PFSK-1 (cell line): ENCODE measurements around the gene TTC28.

Source experiments
- FOXP2 ChIP-seq: optimal IDR thresholded peaks from 2 replicates; pipeline ENCODE3; 2011; ENCODE audit warnings: borderline replicate concordance, control low read depth, inconsistent platforms; ENCODE audit not compliant: insufficient read depth; ENCODE audit errors: extremely low read length, extremely low read depth
- POLR2AphosphoS5 ChIP-seq: IDR thresholded peaks from 2 replicates; pipeline ENCODE4 v1.6.1; 2012; ENCODE audit warnings: low read depth, mild to moderate bottlenecking, control low read depth, low read length, moderate library complexity
- SIN3A ChIP-seq: IDR thresholded peaks from 2 replicates; pipeline ENCODE4 v1.6.1; 2012; ENCODE audit warnings: mild to moderate bottlenecking, low read length, moderate library complexity, borderline replicate concordance; ENCODE audit not compliant: insufficient read depth
- TAF1 ChIP-seq: IDR thresholded peaks from 2 replicates; pipeline ENCODE4 v1.6.1; 2012; ENCODE audit warnings: low read length, control low read depth, borderline replicate concordance; ENCODE audit not compliant: insufficient read depth
- TF ChIP-seq, protein P1 (sequence below), 2 experiments: IDR thresholded peaks; 2 replicates each; pipeline versions ENCODE4 v1.6.1 to v1.8.0; 2011 to 2012; ENCODE audit warnings: low read depth in 2 of 2, low read length in 2 of 2, control low read depth in 1 of 2, inconsistent platforms in 1 of 2, mild to moderate bottlenecking in 1 of 2, moderate library complexity in 1 of 2; ENCODE audit not compliant: insufficient read depth in 1 of 2

Gene TTC28

DNA sequence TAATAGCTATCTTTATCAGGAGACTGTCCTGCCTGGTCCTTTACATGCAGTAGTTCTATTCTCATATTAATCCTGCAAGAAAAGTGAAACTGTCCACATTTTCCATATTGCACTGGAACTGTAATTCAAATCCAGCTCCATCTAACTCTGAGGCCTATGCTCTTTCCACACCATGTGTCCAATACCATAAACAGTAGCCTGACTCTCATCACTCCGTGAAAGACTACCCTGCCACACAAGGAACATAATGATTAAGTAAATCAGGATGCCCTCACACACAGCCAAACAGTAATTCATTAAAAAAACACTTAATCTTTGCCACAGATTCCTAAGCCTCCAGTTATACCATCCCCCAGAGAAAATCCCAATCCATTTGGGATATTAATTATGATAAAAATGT, 475.3 kb downstream of the TTC28 start:
- TF ChIP-seq SIN3A (no peak), POLR2AphosphoS5 (no peak), FOXP2 (no peak), TAF1 (no peak)
- TF ChIP-seq, protein P1, sequence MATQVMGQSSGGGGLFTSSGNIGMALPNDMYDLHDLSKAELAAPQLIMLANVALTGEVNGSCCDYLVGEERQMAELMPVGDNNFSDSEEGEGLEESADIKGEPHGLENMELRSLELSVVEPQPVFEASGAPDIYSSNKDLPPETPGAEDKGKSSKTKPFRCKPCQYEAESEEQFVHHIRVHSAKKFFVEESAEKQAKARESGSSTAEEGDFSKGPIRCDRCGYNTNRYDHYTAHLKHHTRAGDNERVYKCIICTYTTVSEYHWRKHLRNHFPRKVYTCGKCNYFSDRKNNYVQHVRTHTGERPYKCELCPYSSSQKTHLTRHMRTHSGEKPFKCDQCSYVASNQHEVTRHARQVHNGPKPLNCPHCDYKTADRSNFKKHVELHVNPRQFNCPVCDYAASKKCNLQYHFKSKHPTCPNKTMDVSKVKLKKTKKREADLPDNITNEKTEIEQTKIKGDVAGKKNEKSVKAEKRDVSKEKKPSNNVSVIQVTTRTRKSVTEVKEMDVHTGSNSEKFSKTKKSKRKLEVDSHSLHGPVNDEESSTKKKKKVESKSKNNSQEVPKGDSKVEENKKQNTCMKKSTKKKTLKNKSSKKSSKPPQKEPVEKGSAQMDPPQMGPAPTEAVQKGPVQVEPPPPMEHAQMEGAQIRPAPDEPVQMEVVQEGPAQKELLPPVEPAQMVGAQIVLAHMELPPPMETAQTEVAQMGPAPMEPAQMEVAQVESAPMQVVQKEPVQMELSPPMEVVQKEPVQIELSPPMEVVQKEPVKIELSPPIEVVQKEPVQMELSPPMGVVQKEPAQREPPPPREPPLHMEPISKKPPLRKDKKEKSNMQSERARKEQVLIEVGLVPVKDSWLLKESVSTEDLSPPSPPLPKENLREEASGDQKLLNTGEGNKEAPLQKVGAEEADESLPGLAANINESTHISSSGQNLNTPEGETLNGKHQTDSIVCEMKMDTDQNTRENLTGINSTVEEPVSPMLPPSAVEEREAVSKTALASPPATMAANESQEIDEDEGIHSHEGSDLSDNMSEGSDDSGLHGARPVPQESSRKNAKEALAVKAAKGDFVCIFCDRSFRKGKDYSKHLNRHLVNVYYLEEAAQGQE (IDR thresholded peaks at IDR 0.05; ENCODE audit: insufficient read depth in 1 of 2, low read depth in 2 of 2, low read length in 2 of 2) = no peak

DNA sequence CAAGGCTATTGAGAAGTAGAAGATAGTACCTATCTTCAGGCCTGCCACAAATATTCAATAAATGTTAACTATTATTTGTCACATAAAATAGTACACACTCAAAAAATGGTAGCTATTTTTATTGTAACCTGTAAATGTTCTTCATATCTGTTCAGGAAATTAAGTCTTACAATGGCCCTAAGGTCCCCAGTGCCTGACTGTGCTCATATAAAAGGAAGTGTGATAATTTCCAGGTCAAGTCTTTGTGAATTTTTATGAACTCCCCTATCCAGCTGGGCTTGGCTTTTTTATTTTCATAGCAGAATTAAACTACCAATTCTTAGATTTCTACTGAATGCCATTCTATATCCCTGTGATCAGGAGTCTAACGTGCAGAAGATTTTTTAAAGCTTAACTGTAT, 476.4 kb downstream of the TTC28 start:
- TF ChIP-seq, protein P1 (IDR thresholded peaks at IDR 0.05; ENCODE audit: insufficient read depth in 1 of 2, low read depth in 2 of 2, low read length in 2 of 2) = no peak
- TF ChIP-seq FOXP2 (no peak), SIN3A (no peak), POLR2AphosphoS5 (no peak), TAF1 (no peak)

DNA sequence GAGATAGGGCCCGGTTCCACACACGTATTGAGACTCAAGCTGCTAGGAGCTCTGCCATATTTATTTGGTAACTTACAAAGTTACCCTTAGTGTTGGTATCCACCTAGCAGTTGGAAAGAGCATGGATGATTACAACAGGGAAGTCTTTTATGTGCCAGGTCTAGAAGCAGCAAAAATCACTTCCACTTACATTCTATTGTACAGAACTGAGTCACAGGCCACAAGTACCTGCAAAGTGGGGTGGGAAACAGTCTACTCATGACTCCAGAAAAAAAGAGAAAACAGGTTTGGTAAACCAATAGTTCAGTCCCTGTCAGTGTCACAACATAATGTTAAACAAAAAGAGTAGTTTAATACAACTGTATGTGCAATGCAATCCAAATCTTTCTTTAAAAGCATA, 480.9 kb downstream of the TTC28 start:
- TF ChIP-seq, protein P1 (IDR thresholded peaks at IDR 0.05; ENCODE audit: insufficient read depth in 1 of 2, low read depth in 2 of 2, low read length in 2 of 2) = no peak
- no peak for TF ChIP-seq POLR2AphosphoS5
- no peak for TF ChIP-seq FOXP2
- no peak for TF ChIP-seq SIN3A
- no peak for TF ChIP-seq TAF1

DNA sequence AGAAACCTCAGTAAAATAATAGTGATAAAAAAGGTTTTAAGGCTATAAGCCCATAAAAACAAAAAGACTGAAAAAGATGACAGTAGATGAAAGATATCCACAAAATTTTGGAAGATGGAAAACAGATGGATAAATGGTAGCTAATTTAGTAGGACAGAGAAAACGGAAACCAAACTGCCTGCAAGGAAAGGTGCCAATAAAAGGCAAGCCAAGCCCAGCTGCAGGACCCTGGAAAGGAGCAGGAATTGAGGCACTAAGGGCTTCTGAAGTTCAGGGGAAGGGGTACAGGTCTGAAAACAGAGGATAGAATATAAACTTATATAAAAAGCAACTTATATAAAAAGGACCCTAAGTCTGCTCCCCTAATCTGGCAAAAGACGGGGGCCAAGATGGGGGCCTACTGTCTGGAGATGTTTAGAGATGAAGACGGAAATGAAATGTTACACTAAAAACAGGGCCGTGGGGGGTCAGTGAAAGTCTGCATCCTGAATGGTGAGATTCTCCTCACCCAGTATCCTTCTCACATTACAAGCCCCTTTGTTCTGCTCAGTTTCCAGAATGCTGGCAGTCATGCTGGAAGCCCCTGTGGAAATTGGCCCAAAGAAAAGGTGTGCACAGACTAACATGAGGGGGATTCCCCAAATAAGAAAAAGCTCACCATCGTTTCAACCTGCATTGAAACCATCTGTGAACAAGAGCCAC, 491.3 kb downstream of the TTC28 start:
- TF ChIP-seq, protein P1 (IDR thresholded peaks at IDR 0.05; ENCODE audit: insufficient read depth in 1 of 2, low read depth in 2 of 2, low read length in 2 of 2) = no peak
- no peak for TF ChIP-seq TAF1
- no peak for TF ChIP-seq POLR2AphosphoS5
- TF ChIP-seq SIN3A = no peak
- TF ChIP-seq FOXP2 = no peak

DNA sequence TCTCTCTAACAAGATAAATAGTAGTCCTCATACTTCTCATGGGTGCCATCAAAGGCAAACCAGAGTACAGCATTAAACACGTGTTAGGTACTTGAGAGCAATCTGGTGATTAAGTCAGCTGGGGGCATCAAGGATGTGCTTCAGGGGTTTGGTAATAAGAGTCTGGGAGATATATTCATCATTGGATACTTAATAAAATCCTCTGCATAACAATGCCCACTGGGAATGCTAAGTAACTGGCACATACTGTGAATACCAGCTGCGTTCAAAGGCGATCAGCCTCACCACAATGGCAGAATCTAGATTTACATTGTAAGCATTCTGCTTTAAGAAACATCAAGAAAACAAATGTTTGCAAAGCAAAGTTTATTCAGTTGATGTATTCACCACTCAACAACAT, 492.0 kb downstream of the TTC28 start:
- TF ChIP-seq, protein P1 (IDR thresholded peaks at IDR 0.05; ENCODE audit: insufficient read depth in 1 of 2, low read depth in 2 of 2, low read length in 2 of 2) = no peak
- TF ChIP-seq SIN3A (no peak), FOXP2 (no peak), POLR2AphosphoS5 (no peak), TAF1 (no peak)
